ENCODE results near the gene UBE3D.
"Not testable (repeated sequence)": the region's sequence is repeated elsewhere in the genome, so short reads cannot be mapped to it uniquely, and the experiment has no call there.

Gene UBE3D

GRCh38 chr6:82915666-82916065, 150.0 kb downstream of the UBE3D start:
- DNase-seq (ENCODE audit: low read depth in 4 of 4, low spot score in 1 of 4) = no peak

DNA sequence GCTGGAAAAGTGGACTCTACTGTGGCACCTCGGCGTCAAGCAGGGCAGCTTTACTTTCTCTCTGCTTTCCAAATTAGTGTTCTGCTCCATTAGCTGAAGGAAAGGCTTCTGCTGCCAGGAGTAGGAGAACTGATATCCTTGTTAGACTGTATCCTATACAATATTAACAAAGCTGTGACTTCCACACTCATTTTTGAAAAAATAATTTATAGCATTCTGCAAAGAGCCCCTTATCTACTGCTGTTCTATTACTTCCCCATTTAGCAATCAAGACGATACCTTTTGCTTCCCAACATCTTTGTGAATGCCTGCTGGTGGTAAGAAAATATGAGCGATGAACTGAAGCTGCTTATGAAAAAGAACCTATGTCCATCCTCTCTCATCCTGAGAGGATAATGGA, 151.1 kb downstream of the UBE3D start:
- DNase-seq (ENCODE audit: low read depth in 4 of 4, low spot score in 1 of 4) = no peak

DNA sequence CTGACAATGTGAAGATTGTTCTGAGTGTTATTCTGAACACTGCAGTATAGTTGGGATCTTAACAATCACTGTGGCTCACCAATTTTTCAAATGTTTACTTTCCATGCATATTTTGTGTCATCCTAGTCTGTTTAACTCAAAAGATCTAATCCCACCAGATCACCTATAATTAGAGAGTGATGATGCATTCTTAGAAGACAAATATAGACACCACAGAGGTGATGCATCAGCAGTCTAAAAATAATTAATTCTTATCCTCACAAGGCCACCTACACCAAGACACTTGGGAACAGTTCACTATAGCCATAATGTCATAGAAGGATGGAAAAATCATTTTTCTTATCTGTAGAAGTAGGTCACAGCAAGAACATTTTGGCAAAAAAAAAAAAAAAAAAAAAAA, 154.8 kb downstream of the UBE3D start:
- no peak for DNase-seq (ENCODE audit: low read depth in 4 of 4, low spot score in 1 of 4)

- DNase-seq (ENCODE audit: low read depth in 4 of 4, low spot score in 1 of 4) = no peak
Measured at GRCh38 chr6:82910395-82910794, 155.2 kb downstream of the UBE3D start.

DNA sequence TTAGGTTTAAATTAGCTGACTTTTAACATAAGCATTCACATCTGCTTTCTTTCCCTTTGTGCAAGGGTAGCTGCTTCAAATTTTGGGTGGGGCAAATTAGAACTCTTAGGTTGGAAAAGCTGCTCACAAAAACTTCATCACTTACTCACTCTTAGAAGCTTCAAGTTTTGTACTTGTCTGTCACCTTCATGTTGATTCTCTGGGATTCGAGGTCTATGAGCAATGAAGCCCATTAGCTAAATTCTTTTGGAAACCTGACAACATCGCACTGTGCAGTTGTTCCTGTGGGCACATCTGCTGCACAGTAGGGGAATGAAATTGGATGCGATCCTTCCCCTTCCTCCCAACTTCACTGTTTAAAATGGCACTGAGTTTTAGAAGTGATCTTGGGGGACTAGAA, 156.1 kb downstream of the UBE3D start:
- no peak for DNase-seq (ENCODE audit: low read depth in 4 of 4, low spot score in 1 of 4)

GRCh38 chr6:82908661-82909060, 157.0 kb downstream of the UBE3D start:
- DNase-seq (ENCODE audit: low read depth in 4 of 4, low spot score in 1 of 4) = no peak

- DNase-seq (ENCODE audit: low read depth in 4 of 4, low spot score in 1 of 4) = no peak
Measured at GRCh38 chr6:82906951-82907350, 158.7 kb downstream of the UBE3D start.

DNA sequence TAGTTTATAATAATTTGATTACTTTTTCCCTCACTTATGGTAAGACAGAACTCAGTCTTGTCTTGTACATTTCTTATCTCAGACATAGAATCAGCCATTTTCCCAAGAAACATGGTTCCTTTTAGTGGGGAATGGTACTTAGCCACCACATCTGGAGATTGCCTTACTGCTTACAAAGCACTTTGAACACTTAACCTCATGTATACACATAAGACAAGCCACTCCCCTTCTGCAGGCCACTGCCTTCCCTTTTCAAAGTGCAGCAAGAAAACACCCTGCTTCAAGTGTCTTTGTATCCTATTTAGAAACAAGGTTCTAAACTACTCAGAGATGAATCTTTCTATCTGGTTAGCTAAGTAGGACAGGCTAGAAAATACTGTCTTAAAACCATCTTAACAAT, 159.2 kb downstream of the UBE3D start:
- no peak for DNase-seq (ENCODE audit: low read depth in 4 of 4, low spot score in 1 of 4)

DNA sequence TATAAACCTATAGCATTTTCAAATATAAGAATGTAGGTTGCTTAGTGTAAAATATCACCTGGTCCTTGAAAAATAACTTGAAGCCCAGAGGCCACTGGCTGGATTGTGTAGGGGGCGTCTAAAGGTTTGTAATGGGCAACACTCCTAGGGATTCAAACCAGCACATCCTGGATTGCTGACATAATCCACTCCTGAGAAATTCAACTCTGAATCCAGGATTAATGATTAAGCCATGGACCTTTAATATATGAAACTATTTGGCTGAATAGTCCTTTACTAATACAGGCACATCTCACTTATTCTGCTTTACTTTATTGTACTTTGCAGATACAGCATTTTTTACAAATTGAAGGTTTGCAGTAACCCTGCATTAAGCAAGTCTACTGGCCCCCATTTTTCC, 160.8 kb downstream of the UBE3D start:
- no peak for DNase-seq (ENCODE audit: low read depth in 4 of 4, low spot score in 1 of 4)

- no peak for DNase-seq (ENCODE audit: low read depth in 4 of 4, low spot score in 1 of 4)
Measured at GRCh38 chr6:82904257-82904656, 161.4 kb downstream of the UBE3D start.

DNA sequence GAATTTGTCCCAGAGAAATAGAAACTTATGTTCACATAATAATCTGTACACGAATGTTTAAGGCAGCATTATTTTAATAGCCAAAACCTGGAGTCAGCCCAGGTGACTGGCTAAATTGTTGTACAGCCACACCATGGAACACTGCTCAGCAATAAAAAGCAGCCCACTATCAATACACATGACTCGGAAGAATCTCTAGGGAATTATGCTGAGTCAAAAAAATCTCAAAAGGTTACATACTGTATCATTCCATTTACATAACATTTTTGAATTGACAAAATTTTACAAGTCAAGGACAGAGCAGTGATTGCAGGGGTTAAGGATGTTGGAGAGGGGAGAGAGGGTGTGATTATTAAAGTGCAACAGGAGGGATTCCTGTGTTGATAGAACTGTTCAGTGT, 163.4 kb downstream of the UBE3D start:
- DNase-seq (ENCODE audit: low read depth in 4 of 4, low spot score in 1 of 4) = no peak

DNA sequence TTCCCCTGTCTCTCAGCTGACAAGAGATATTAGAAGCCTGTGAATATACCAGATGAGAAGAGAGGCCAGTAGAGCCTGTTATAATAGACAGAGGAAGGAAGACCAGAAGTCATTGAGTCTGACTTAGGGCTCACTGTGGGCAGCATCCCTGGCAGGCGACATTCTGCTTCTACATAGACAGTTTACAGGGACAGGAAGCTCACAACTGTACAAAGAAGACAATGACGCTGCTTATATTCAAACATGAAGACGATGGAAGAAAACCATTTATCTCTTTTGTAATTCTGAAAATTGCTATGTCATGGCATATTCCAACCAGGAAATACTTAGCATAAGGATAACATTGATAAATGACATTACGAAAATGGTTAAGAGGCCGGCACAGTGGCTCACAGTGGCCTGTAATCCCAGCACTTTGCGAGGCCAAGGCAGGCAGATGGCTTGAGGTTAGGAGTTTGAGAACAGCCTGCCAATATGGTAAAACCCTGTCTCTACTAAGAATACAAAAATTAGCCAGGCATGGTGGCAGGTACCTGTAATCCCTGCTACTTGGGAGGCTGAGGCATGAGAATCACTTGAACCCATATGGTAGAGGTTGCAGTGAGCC, 170.9 kb downstream of the UBE3D start:
- DNase-seq (ENCODE audit: low read depth in 4 of 4, low spot score in 1 of 4) = no peak

DNA sequence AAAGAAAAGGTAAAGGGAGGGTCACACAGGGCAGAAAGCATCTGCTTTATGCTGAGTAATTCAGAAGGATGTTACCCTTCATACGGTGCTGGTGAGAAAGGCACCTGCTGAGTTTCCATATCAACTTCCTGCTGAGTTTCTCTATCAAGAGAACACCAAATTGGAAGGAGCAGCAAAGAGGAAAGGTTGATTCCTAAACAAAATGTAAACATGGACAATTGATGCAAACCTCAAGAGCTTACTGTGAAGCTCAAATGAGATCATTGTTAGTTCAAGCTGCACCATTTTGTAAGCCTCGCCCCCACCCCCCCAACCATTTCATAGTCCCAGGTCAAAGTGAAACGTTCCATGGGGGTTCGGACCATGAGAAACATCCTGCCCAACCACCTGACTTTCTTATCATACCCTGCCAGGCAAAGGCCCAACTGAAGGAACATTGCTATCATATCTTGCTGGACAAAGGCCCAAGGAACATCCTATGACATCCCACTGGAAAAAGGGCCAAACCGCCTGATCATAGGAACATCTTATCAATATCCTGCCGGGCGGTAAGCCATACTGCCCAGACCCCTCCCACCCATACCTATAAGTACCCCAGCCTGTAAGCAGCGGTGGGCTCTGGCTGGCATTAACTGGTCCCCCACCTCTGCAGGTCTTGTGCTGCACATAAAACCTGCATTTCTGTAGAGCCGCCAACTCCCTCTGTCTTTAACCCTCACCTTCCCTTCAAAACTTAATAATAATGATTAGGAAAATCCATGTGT, 171.6 kb downstream of the UBE3D start:
- no peak for DNase-seq (ENCODE audit: low read depth in 4 of 4, low spot score in 1 of 4)

DNA sequence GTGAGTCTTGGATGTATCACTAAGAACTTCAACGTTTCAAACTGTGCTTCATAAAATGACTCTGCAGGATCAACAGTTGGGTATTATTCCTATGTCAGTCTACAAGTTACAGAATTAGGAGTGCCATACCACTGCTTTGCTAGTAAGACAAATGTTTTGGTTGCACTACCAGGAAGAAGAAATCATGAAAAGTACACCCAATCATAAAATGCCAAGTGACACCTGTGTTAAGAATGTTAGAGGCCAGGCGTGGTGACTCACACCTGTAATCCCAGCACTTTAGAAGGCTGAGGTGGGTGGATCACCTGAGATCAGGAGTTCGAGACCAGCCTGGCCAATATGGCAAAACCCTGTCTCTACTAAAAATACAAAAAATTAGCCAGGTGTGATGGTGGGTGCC, 174.1 kb downstream of the UBE3D start:
- not testable (repeated sequence) for DNase-seq (ENCODE audit: low read depth in 4 of 4, low spot score in 1 of 4)

GRCh38 chr6:82891076-82891475, 174.6 kb downstream of the UBE3D start:
- no peak for DNase-seq (ENCODE audit: low read depth in 4 of 4, low spot score in 1 of 4)

GRCh38 chr6:82890240-82890639, 175.4 kb downstream of the UBE3D start:
- no peak for DNase-seq (ENCODE audit: low read depth in 4 of 4, low spot score in 1 of 4)

DNA sequence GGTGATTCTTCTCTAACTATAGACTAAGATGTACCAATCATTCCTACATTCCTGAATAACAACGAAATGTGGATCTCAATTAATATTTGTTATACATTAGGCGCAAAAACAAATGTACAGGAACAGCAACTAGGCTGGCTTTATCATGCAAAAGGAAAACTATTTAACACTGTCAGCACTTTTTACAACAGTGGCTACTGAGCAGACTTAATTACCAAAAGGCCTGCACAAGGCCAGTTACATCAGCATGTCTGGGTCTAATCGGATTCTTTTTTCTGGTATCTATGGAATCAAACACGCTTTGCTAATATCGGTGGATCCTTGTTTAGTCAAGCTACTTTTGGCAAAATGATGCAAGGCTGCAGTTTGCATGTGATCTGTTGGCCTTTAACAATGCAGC, 176.5 kb downstream of the UBE3D start:
- DNase-seq (ENCODE audit: low read depth in 4 of 4, low spot score in 1 of 4) = no peak

- DNase-seq (ENCODE audit: low read depth in 4 of 4, low spot score in 1 of 4) = no peak
Measured at GRCh38 chr6:82882363-82883023, 183.1 kb downstream of the UBE3D start.

GRCh38 chr6:82881519-82881918, 184.1 kb downstream of the UBE3D start:
- DNase-seq (ENCODE audit: low read depth in 4 of 4, low spot score in 1 of 4) = no peak

DNA sequence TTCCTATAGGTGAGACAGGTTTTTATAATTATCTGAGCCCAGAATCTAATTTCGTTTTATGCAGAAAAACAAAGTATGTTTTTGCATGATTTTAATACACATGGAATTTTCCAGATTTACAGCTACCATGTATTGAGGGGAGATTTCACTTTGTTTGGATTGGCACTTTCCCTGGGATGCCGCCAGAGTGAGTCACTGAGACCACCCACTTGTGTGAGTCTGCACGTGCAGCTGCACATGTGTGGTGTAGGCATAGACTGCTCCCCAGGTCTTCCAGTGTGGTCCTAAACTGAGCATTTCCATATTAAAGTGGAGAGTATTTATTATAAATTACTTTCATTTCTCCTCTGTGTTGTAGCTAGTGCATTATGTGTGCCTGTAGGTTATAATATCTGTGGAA, 186.8 kb downstream of the UBE3D start:
- DNase-seq (ENCODE audit: low read depth in 4 of 4, low spot score in 1 of 4) = no peak

GRCh38 chr6:82877213-82878195, 188.1 kb downstream of the UBE3D start:
- DNase-seq (ENCODE audit: low read depth in 4 of 4, low spot score in 1 of 4) = no peak
